Measurements from ENCODE around the gene CNDP2. TPM values are rescaled to one million over a fixed set of nuclear protein-coding genes. Genes with fewer than 3 reads are reported as not detected.

CNDP2 gene
- total RNA-seq (2014; rRNA removed; shearing (Covaris generic)) = 48.9 and 59.9 TPM in 2 replicates

DNA sequence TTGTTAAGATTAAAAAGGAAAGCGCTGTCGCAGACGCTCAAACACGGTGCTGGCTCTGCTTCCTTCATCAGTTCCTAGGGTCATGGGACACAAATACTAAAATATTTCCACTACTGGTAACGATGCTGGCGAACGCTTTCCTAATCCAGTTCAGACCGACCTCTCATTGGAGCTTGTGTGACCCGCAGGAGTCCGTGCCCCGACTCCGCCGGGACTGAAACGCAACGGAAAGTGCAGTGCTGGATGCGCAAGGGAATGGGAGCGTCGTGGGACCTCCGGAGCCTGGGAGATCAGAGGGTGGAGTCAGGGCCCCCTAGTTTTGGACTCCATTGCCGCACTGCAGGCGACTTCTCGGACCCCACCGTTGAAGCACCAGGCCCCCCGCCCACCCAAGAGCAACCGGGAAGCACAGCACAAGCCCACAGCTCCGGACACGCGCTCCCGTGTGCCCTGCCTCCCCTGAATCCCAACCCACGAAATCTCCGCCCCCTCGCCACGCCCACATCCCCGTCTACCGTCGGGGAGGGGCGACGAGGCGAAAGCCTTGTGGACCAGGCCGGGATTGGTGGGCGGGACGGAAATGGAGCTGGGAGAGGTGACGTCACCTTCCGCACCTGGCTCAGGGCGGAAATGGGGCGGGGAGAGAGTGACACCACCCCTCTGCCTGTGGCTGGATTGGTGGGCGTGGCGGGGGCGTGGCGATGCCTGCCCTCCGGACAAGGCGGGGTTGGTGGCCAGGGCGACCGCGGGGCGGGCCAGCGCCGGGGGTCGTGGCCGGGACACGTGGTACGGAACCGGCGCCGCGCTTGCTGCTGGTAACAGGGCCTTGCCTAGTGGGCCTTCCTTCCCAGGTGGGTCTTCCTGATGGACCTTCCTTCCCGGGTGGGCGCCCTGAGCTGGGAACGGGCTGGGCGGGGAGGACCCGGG is at the start of gene CNDP2:
TSS of gene CNDP2 (plus strand) at position 783 of the 927 bp plus-strand sequence. CDS start 3,611 bp downstream, outside the sequence.
- DNase-seq (ENCODE audit: low spot score) = peak; percentile 94

DNA sequence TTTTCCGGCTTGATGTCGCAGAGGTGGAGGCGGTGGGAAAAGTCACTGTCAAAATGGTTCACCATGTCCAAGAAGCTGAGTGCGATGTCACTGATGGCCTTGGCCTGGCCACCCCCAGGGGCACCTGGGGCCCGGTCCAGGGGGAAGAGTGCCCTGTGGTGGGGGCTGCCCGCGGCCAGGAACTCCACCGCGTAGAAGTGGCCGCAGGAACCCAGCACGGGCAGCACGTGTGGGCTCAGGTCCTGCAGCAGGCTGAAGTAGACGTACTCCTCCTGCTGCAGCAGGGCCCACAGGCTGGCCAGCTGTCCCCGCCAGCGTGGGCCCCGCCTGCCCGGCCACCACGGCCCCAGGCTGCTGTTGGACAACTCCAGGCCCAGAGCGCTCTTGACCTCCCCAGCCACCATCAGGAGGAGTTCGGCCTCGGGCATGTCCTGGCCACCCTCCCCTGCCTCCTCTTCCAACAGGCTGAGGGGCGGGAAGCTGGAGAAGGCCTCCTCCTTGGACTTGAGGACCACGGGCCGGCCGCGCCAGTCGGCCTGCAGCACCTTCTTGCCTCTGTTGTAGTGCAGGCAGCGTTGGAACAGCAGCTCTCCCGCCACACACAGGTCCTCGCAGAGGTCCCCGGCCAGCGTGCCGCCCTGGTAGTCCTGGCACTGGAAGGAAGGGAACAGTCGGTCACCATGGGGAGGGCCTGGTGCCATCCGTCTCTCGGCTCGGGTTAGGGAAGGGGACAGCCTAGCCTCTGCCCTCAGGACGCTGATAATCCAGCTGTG is 49.3 kb upstream of the CNDP2 start:
- no peak for DNase-seq (ENCODE audit: low spot score)

DNA sequence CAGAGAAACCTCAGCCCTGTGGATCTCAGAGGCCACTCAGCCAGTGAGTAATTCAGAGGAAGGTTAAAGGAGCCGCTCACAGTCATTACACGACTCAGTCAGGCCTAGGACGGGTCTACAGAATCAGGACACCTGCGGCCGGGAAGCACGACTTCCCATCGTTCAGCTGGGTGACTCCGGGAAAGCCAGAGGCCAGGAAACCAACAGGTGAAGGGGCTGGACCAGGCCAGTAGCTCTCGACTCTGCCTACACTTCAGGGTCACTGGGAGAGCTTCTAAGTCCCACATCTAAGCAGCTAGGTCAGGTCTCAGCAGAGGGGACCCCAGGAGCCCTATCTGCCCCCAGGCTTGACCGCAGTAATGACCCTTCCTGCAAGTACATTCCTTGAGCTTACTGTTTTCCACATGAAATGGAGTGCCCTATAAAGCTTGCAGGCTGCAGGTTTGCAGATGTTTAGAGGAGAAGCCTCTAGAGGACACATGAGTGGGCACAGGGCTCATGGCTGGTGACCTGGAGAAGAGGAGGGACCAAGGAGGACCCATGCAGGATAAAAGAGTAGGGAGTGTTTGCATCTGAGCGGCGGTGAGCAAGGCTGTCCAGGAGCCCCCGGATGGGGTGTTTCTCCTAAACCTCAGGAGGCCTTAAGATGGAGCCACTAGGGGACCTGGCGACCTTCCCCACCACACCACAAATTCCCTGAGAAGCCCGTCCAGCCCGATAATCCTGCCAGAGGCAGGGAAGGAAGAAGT is 48.6 kb upstream of the CNDP2 start:
- no peak for DNase-seq (ENCODE audit: low spot score)

DNA sequence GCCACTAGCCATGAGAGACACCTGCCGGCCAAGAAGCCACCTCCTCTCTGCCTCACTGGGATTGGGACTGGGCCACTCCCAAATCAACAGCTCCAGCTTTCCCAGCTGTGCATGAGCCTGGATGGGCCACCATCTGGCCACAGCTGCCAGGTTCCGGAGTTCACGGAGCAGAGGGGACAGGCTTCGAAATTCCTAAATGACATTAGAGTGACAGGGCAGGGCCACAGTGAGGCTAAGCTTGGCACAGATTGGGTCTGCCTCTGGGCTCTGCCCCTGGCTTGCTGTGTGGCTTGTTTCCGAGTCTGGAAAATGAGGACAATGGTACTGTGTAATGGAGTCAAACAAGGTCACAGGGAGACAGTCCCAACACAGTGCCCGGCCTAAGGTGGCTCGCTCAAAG is 45.5 kb upstream of the CNDP2 start:
- DNase-seq (ENCODE audit: low spot score) = no peak

DNA sequence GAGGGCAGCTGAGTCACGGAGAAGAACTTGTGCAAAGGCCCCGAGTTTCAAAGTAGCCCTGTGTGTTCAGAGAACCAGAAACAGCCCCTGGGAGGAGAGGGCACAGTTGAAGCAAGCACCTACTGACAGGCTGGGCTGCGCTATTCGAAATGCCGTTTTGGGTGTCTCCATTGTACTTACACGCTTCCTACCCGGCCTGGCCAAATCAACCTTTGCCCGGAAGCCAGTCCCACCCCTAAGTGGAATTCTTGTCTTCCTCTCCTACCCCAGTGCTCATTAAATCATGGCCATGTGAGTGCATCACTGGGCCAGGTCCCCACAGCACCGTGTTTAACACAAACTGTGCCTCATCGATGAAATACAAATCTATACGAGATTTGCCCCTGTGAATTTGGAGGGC is 45.0 kb upstream of the CNDP2 start:
- no peak for DNase-seq (ENCODE audit: low spot score)

DNA sequence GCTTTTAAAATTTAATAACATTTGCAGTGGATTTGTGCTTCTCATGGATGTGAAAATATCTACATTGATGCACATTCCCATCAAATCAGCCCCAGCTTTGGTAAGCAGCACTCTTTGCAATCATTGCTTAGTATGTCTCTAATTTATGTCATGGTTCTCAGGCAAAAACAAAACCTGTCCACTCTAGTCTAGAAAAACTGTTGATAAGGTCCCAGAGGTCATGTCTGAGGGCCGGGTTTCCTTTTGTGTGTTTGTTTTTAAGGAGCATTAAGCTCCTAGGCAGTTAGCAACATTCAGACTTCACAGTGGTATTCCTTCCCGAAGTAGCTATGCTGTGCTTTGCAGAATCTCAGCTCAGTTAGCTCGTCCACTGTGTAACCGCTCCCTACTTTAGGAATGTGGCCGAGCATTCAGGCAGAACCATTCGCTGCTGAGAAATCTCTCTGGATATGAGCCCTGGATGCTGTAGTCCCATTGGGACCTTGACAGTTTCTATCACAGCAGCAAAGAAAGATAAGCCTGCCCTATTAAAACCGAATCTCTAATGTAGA is 43.1 kb upstream of the CNDP2 start:
- DNase-seq (ENCODE audit: low spot score) = no peak

DNA sequence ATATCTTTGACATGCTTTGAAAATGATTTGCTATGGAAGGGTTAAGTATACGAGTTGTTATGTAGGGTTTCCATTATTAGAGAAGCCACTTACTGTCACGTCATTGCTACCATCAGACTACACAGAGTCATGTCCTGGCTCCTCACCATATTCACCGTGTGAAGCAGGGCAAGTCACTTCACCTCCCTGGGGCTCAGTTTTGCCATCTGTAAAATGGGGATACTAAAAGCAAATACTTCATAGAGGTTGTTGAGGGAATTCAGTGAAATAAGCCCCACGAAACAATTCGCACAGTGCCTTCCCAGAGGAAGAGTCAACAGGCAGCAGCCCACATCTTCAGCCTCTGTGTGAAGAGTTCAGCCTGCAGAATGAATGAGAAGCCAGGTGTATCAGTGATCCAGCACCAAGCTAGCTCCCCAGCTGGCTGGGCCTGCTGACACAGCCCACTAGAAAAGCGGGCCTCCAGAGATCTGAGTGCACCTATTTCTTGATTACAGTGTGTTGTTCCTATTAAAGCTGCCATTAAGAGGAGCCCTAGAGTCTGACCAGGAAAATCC is 42.4 kb upstream of the CNDP2 start:
- no peak for DNase-seq (ENCODE audit: low spot score)

DNA sequence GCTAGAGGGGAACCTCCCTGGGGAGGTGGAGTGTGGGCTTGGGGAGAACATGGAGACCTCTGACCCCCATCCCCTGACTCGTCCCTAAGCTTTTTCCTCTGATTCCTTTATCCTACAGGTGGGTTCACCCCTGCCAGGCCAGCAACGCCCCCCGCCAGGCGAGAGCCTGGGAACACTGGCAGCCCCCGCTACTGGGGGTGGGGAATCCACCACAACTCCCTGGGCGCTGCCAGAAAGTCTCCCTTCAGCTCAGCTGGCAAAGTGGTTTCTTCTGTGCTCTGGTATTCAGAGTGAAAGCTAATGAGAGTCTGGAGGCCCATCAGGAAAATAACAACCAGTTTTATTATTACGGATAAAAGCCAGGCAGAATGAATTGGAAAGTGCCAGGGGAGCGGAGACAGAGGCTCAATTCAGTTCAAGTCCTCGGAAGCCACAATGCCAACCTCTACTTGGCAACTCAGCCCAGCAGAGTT is 41.8 kb upstream of the CNDP2 start:
- no peak for DNase-seq (ENCODE audit: low spot score)

DNA sequence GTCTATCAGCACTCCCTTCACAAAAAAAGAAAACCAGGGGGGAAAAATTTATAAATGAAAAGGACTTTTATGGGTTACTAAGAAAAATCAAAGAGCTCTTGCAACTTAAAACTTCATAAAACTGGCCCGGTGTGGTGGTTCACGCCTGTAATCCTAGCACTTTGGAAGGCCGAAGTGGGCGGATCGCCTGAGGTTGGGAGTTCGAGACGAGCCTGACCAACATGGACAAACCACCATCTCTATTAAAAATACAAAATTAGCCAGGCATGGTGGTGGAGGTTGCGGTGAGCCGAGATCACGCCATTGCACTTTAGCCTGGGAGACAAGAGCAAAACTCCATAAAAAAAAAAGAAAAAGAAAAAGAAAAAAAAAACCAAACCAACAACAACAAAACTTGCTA is 40.8 kb upstream of the CNDP2 start:
- DNase-seq (ENCODE audit: low spot score) = no peak

DNA sequence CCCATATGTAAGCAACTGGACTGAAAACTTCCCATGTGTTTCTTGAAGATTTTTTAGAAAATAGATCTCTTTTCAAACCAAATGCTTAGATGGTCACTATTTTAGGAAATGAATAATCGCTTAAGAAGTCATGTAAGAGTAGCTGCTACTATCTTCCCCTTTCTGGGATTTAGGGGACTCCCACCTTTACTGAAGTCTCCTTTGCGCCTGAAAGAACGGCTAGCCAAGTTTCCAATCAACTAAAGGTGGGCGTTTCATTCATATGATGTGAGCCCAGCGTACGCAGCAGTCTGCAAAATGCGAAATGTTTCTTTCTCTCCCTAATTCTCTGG is 40.2 kb upstream of the CNDP2 start:
- DNase-seq (ENCODE audit: low spot score) = no peak

DNA sequence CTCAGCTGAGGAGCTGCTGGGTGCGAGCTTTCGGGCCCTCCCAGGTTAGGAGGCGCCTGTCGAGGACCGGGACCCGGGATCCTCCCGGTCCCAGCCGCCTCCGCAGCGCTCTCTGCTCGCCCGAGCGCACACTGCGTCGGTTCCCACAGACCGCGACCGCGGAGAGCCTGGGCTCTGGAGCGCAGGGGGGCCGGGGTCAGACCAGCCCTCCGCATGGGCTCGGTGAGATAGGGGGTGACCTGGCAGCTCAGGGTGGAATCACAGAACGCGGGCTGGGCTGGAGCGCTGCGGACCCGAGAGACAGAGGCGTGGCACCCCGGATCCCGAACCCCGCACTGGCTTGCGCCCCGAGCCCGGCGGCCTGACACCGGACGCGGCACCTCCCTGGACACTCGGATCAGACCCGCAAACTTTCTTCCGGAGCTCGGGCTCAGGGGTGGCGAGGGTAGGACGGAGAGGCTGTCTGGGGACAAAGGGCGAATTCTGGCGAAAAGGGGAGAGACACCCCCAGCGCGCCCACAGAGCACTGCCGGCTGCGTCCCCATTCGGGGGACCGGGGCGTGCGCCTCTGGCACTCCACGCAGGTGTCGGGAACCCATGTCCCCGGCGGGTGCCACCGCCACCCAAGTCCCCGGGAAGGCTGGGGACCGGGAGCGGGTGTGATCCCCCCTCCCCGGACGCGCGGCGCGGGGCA is 39.7 kb upstream of the CNDP2 start:
- DNase-seq (ENCODE audit: low spot score) = no peak

DNA sequence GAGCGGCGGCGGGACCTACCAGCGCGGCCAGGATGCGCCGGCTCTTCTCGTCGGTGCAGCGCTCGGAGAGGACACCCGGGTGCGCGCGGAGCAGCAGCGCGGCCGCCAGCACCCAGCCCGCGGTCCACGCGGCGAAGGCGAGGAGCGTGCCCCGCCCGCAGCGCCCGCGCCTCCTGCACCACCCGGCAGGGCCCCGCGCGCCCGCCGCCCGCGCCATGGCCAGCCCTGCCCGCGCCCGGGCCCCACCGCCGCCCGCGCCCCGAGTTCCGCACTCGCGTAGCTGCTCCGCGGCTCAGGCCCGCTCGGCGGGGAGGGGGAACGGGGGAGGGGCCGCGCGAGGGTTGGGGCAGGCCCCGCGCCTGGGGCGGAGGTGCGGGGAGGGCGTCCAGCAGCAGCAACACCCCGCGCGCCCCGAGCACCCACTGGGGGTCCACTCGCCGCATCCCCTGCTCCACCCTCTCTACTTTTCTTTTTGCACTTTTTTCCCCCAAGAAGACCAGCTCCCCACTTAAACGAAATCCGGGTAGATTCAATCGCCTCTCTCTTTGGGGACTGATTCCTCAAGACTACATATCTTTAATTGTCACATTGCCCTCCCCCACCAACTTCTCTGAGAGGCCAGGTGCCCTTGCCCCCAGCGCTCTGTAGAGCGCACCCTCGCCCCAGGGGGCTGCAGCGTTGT is 39.0 kb upstream of the CNDP2 start, which contains the start of gene DIPK1C:
TSS of gene DIPK1C (minus strand) at position 266 of the 682 bp plus-strand sequence. CDS start at position 217, 49 bp downstream.
- DNase-seq (ENCODE audit: low spot score) = no peak

DNA sequence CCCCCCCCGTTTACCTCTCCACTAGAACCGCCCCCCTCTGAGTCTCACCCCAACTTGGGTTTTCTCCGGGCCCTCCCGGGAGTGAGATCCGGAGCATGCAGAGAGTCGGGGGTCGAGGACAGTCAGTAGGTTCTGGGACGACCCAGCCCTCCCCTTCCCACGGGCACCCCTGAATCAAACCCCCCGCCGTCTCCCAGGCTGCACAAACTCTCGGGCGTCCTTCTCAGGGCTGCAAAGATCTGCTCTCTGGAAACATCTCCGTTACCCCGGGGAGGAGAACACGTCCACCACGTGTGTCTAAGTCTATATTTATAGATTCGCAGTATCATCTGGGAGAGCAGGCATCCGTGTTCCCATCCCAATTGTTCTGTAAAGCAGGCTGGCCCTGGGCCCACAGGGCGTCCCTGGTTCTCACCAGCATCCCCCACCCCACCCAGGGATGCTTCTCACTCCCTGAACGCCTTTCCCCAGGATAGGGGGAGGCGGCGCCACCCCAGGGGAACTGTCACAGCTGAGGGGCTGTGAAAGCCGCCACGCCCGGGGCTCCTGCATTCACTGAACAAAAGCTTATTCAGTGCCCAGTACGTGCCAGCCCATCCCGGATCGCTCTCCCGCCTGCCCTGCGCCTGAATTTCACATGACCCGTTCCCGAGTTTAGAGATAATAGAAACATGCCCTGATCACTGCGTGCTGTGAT is 38.3 kb upstream of the CNDP2 start:
- no peak for DNase-seq (ENCODE audit: low spot score)

DNA sequence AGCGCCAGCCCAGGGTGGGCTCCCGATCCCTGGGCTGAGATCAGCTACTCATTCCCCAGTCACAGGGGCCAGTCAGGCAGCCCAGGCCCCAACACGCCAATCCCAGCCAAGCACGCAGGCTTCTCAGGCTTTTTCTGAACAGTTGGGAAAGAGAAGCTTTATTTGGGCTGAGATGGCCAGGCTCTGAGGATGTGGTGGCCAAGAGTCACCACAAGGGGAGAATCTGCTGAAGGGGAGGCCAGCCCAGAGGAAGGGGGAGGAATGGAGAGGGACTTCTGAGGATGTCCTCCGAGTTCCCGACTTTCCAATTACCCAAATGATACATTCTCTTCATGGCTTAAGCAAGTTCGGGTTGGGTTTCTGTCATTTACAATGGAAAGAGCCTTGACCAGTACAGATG is 36.3 kb upstream of the CNDP2 start:
- no peak for DNase-seq (ENCODE audit: low spot score)

DNA sequence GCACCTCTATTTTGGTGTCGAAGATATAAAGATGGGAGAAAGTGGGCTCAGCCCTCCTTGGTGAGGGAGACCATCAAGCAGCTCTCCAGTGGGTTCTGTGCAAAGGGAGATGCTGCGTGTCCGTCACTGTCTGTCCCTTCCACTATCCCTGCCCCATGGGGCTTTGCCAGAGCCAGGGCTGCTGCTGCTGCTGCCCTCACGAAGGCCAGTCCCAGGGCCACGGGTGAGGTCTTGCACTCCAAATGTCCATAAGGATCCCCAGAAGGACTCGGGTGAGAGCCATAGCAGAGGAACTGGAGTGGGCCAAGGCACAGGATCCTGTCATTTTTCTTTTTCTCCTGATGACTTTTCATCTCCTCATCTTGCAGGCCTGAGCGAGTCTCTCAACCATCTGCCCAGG is 35.3 kb upstream of the CNDP2 start:
- no peak for DNase-seq (ENCODE audit: low spot score)

DNA sequence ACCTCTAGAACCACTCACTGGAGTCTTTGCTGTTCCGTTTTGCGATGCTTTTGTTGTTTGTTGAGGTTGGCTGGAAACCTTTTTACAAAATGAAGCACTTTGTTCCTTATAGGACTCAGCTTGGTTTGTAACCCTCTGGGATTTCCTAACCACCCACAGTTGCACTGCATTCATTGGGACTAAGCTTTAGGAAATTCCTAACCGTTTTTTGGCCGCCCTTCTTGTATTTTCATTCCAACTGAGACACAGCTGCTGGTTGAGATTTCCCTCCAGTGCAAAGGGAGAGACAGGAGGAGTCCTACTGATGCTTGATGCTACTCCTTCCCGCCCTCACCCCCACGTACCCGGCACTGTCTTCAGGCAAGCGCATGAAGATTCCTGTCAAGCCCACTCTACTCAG is 32.9 kb upstream of the CNDP2 start:
- DNase-seq (ENCODE audit: low spot score) = no peak

DNA sequence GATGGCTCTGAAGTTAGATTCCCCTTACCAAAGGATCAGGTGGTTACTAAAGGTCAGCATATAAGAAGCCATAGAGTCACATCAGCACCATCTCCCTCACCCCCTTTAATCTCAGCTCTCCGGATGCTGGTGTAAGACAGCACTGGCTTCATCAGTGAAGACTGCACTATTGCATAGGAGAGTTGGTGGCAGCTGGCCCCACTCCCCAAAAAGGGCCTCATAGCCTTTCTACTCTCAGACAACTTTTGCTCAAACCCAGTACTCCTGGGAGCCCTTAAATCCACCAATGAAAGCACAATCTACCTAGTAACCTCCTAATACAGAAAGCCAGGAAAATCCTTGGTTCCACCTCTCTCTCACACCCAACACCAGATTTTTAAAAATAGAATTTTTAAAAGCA is 32.2 kb upstream of the CNDP2 start:
- DNase-seq (ENCODE audit: low spot score) = no peak

DNA sequence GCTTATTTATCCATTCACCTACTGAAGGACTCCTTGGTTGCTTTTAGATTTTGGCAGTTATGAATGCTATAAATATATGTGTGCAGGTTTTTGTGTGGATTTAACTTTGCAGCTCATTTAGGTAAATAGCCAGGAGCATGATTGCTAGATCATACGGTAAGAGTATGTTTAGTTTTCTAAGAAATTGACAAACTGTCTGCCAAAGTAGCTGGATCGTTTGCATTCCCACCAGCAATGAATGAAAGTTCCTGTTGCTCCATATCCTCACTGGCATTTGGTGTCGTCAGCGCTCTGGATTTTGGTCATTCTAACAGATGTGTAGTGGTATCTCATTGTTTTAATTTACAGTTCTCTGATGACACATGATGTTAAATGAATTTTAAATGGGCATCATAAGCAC is 30.4 kb upstream of the CNDP2 start:
- no peak for DNase-seq (ENCODE audit: low spot score)

DNA sequence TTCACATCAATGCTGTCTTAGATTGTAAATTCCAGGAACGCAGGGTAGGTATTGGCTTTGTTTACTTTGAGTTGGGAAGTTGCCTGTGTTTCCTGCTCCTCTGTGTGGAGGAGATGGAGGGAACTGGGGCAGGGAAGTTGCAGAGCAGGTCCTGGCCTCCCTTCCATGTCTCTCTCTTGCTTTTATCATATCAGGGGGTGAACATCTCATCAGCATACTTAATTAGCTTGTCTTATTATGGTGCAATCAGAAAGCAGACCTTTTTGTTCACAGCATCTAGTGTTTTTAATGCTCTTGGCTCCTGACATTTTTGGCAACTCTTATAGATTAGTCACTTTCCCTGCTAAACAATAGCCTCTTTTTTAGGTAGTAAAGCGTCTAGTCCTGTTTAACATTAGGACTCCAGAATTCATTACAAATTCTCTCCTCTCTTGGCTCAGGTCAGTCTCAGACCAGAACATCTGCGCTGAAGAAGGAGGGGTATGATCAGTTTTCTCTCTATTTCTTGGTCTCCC is 27.6 kb upstream of the CNDP2 start:
- peak; percentile 22 for DNase-seq (ENCODE audit: low spot score)

Measured in A172 (cell line).